GM23338 (cell line): Measurements from ENCODE around the gene ERC2. TPM values are rescaled to one million over a fixed set of nuclear protein-coding genes. Genes with fewer than 3 reads are reported as not detected.
A peak's percentile ranks its signal among the peaks of the same experiment; 100 is the strongest.

ENCODE experiments used
- ATAC-seq: fragments of 200-7000 bp; cut with Tn5 transposase; 3 replicates; pipeline ENCODE4 v1.9.1; 2020
- DNase-seq: peaks from one replicate; pipeline ENCODE4 v3.0.0-alpha.2; 2015; ENCODE audit warnings: low spot score
- H2AFZ ChIP-seq: fragments of 200-600 bp; sonication (generic); 2 replicates; pipeline ENCODE4 v1.8.0; 2016; ENCODE audit warnings: antibody characterized with exemption, mild to moderate bottlenecking, moderate library complexity
- H3F3A ChIP-seq: fragments of 200-600 bp; sonication (generic); replicated peaks from 2 replicates; pipeline ENCODE4 v1.8.0; 2017; ENCODE audit warnings: antibody characterized with exemption, mixed run types, low read depth
- H3K27ac ChIP-seq: fragments of 200-600 bp; sonication (generic); 2 replicates; pipeline ENCODE4 v1.6.1; 2016; ENCODE audit warnings: low read depth
- H3K27me3 ChIP-seq: fragments of 200-600 bp; sonication (generic); 2 replicates; pipeline ENCODE4 v1.8.0; 2016; ENCODE audit warnings: mild to moderate bottlenecking, mixed run types, moderate library complexity; ENCODE audit not compliant: insufficient read depth
- H3K36me3 ChIP-seq: fragments of 200-600 bp; sonication (generic); 2 replicates; pipeline ENCODE4 v1.8.0; 2016; ENCODE audit warnings: mild to moderate bottlenecking; ENCODE audit not compliant: insufficient read depth
- H3K4me1 ChIP-seq: fragments of 200-600 bp; sonication (generic); 2 replicates; pipeline ENCODE4 v1.8.0; 2016; ENCODE audit warnings: mild to moderate bottlenecking, moderate library complexity; ENCODE audit not compliant: insufficient read depth
- H3K4me2 ChIP-seq: fragments of 200-600 bp; sonication (generic); 2 replicates; pipeline ENCODE4 v1.7.1; 2017; ENCODE audit warnings: mixed run types
- H3K4me3 ChIP-seq: fragments of 200-600 bp; sonication (generic); 2 replicates; pipeline ENCODE4 v1.6.1; 2016; ENCODE audit warnings: mixed run types
- H3K79me2 ChIP-seq: fragments of 200-600 bp; sonication (generic); replicated peaks from 2 replicates; pipeline ENCODE4 v1.8.0; 2017; ENCODE audit warnings: mild to moderate bottlenecking; ENCODE audit not compliant: insufficient read depth
- H3K9me2 ChIP-seq: fragments of 200-600 bp; sonication (generic); 2 replicates; pipeline ENCODE4 v1.8.0; 2017; ENCODE audit not compliant: insufficient read depth
- H4K20me1 ChIP-seq: fragments of 200-600 bp; sonication (generic); replicated peaks from 2 replicates; pipeline ENCODE4 v1.8.0; 2017; ENCODE audit warnings: mild to moderate bottlenecking; ENCODE audit not compliant: insufficient read depth
- H3K27ac Mint-ChIP-seq: 2 replicates; pipeline ENCODE4 v1.8.0; 2020; ENCODE audit warnings: inconsistent platforms, mild to moderate bottlenecking, moderate library complexity, mixed read lengths
- H3K27me3 Mint-ChIP-seq: 3 replicates; pipeline ENCODE4 v1.8.0; 2022; ENCODE audit warnings: low read depth, mild to moderate bottlenecking, moderate library complexity, mixed read lengths, inconsistent platforms; ENCODE audit not compliant: insufficient read depth, poor library complexity
- H3K36me3 Mint-ChIP-seq: 3 replicates; pipeline ENCODE4 v1.8.0; 2021; ENCODE audit warnings: low read depth, mild to moderate bottlenecking, inconsistent platforms, moderate library complexity, mixed read lengths
- H3K4me1 Mint-ChIP-seq: 3 replicates; pipeline ENCODE4 v1.8.0; 2020; ENCODE audit warnings: mild to moderate bottlenecking, inconsistent platforms, mixed read lengths
- H3K4me3 Mint-ChIP-seq: 3 replicates; pipeline ENCODE4 v1.8.0; 2021; ENCODE audit warnings: moderate library complexity, mild to moderate bottlenecking, inconsistent platforms, mixed read lengths
- H3K9me3 Mint-ChIP-seq: 3 replicates; pipeline ENCODE4 v1.8.0; 2020; ENCODE audit warnings: moderate library complexity, mild to moderate bottlenecking, inconsistent platforms, mixed read lengths
- CREB1 ChIP-seq: fragments of 250-450 bp; sonication (Bioruptor Pico); IDR thresholded peaks from 2 replicates; pipeline ENCODE4 v1.5.0; 2020; ENCODE audit warnings: low read depth, mild to moderate bottlenecking, moderate library complexity
- EZH2 ChIP-seq: fragments of 200-600 bp; sonication (generic); IDR thresholded peaks from one replicate; pipeline ENCODE4 v1.8.0; 2017; ENCODE audit warnings: antibody characterized with exemption, mild to moderate bottlenecking, low read depth; ENCODE audit not compliant: unreplicated experiment
- JUNB ChIP-seq: IDR thresholded peaks from one replicate; pipeline ENCODE4 v1.6.1; 2016; ENCODE audit warnings: antibody characterized with exemption; ENCODE audit not compliant: unreplicated experiment
- NANOG ChIP-seq: IDR thresholded peaks from 2 replicates; pipeline ENCODE4 v1.6.1; 2016; ENCODE audit warnings: antibody characterized with exemption, borderline replicate concordance
- ZNF114 ChIP-seq: fragments of 250-450 bp; sonication (Bioruptor Pico); IDR thresholded peaks from 2 replicates; pipeline ENCODE4 v1.5.0; 2020; ENCODE audit warnings: mild to moderate bottlenecking, moderate library complexity
- ZNF331 ChIP-seq: fragments of 250-450 bp; sonication (Bioruptor Pico); IDR thresholded peaks from 2 replicates; pipeline ENCODE4 v1.5.0; 2020; ENCODE audit warnings: low read depth, mild to moderate bottlenecking, moderate library complexity
- polyA plus RNA-seq: library from polyadenylated mRNA; unstranded; fragments of >200 nt; fragmentation: Nextera tagmentation; extraction: Ambion mirVana; gene quantifications from 2 replicates; pipeline ENCODE4 v1.2.1, GENCODE V29; 2016
- total RNA-seq: library from RNA; depleted of rRNA; stranded (reverse); fragments of >200 nt; shearing (Covaris generic); gene quantifications from 2 replicates; pipeline ENCODE4 v1.2.3, GENCODE V29; 2014
- TF ChIP-seq, protein P1 (sequence below): IDR thresholded peaks from 2 replicates; pipeline ENCODE4 v1.6.1; 2016; ENCODE audit warnings: antibody characterized with exemption
- TF ChIP-seq, protein P2 (sequence below): IDR thresholded peaks from one replicate; pipeline ENCODE4 v1.6.1; 2018; ENCODE audit warnings: antibody characterized with exemption; ENCODE audit not compliant: unreplicated experiment
- TF ChIP-seq, protein P3 (sequence below), 2 experiments: fragments of 200-600 bp in 1 of 2; sonication (generic) in 1 of 2; conservative IDR thresholded peaks; 2 replicates each; pipeline versions ENCODE4 v1.5.1 to v1.6.1; 2016 to 2017; ENCODE audit warnings: antibody characterized with exemption in 2 of 2, low read depth in 2 of 2, mild to moderate bottlenecking in 2 of 2, moderate library complexity in 1 of 2

ERC2 gene
- total and polyA plus RNA-seq, 2 experiments from 2014 or later, result 11.8 to 13.7 TPM

DNA sequence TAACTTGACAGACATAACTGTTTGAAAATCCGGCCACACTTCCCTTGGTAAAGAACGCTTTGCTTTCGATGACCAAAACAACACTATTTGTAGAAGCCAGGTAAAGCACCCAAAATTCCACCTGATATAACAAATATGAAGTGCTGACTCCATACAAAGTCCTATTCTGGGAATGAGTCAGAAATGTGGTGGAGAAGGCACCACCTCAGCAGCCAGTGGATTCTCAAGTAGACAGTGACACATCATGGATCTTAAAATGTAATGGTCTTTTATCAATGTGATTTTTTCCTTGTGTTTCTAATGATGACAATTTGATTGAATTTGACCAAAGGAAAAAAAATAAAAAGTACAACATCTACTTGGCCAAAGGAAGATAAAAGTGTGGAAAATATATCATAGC lies 846.2 kb downstream of the ERC2 start:
- TF ChIP-seq CREB1 (CRISPR knock-in tag), result no peak
- TF ChIP-seq, protein P1, sequence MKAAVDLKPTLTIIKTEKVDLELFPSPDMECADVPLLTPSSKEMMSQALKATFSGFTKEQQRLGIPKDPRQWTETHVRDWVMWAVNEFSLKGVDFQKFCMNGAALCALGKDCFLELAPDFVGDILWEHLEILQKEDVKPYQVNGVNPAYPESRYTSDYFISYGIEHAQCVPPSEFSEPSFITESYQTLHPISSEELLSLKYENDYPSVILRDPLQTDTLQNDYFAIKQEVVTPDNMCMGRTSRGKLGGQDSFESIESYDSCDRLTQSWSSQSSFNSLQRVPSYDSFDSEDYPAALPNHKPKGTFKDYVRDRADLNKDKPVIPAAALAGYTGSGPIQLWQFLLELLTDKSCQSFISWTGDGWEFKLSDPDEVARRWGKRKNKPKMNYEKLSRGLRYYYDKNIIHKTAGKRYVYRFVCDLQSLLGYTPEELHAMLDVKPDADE, result no peak
- TF ChIP-seq NANOG, result no peak
- no peak for TF ChIP-seq ZNF331
- TF ChIP-seq, protein P2, sequence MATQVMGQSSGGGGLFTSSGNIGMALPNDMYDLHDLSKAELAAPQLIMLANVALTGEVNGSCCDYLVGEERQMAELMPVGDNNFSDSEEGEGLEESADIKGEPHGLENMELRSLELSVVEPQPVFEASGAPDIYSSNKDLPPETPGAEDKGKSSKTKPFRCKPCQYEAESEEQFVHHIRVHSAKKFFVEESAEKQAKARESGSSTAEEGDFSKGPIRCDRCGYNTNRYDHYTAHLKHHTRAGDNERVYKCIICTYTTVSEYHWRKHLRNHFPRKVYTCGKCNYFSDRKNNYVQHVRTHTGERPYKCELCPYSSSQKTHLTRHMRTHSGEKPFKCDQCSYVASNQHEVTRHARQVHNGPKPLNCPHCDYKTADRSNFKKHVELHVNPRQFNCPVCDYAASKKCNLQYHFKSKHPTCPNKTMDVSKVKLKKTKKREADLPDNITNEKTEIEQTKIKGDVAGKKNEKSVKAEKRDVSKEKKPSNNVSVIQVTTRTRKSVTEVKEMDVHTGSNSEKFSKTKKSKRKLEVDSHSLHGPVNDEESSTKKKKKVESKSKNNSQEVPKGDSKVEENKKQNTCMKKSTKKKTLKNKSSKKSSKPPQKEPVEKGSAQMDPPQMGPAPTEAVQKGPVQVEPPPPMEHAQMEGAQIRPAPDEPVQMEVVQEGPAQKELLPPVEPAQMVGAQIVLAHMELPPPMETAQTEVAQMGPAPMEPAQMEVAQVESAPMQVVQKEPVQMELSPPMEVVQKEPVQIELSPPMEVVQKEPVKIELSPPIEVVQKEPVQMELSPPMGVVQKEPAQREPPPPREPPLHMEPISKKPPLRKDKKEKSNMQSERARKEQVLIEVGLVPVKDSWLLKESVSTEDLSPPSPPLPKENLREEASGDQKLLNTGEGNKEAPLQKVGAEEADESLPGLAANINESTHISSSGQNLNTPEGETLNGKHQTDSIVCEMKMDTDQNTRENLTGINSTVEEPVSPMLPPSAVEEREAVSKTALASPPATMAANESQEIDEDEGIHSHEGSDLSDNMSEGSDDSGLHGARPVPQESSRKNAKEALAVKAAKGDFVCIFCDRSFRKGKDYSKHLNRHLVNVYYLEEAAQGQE, result no peak
- Histone ChIP-seq H3K79me2 (no peaks in the 10 kb centered on the region), H3K27ac (no peak overlapping the region), H4K20me1 (no peaks in the 10 kb centered on the region), H3K4me1 (peaks cover 19% of the 10 kb centered on the region), H3K36me3 (no peaks in the 10 kb centered on the region), H3K4me2 (no peak overlapping the region), H3K27me3 (no peaks in the 10 kb centered on the region), H3K4me3 (no peak overlapping the region), H3K9me2 (peaks cover 15% of the 10 kb centered on the region), H2AFZ (no peak overlapping the region), H3F3A (no peaks in the 10 kb centered on the region)
- H3K9me3 Mint-ChIP-seq, result 0 out of 3 replicates have a peak, but pooled peaks cover 6% of the 10 kb centered on the region
- no peak for ATAC-seq
- no peak for DNase-seq
- H3K27ac Mint-ChIP-seq, result no peak overlapping the region
- H3K36me3 Mint-ChIP-seq, result peaks cover 7% of the 10 kb centered on the region
- H3K27me3 Mint-ChIP-seq, result no peaks in the 10 kb centered on the region
- peaks cover 27% of the 10 kb centered on the region for H3K4me1 Mint-ChIP-seq
- H3K4me3 Mint-ChIP-seq, result no peak overlapping the region

DNA sequence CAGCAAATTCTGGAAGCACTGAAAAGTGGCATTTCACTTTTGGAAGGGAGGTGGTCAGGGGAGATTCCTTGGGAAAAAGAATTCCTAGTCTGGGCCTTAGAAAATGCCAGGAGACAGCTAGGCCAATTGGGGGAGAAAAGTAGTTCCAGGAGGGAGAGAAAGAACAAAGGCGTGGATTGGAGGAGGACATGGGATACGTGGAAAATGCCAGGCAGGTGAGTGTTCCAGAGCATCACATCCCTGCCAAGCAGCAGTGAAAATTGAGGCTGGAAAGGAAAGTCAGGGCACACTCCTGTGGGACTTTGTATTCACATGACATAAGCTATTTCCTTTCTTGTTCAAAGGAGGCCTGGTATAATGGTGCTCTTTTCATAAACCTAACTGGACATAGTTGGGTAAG lies 846.6 kb downstream of the ERC2 start:
- TF ChIP-seq CREB1 (CRISPR knock-in tag), result no peak
- Histone ChIP-seq H4K20me1 (no peaks in the 10 kb centered on the region), H3K79me2 (no peaks in the 10 kb centered on the region), H3K36me3 (no peaks in the 10 kb centered on the region), H3F3A (no peaks in the 10 kb centered on the region), H3K27ac (no peak overlapping the region), H3K4me1 (peaks cover 24% of the 10 kb centered on the region), H2AFZ (no peak overlapping the region), H3K4me2 (no peak overlapping the region), H3K4me3 (no peak overlapping the region), H3K9me2 (peaks cover 13% of the 10 kb centered on the region), H3K27me3 (no peaks in the 10 kb centered on the region)
- Mint-ChIP-seq H3K4me3 (no peak overlapping the region; the same call in 2 of the 3 replicates), H3K27ac (no peak overlapping the region; the same call in 1 of the 2 replicates), H3K9me3 (0 out of 3 replicates have a peak, but pooled peaks cover 6% of the 10 kb centered on the region), H3K27me3 (no peaks in the 10 kb centered on the region), H3K4me1 (peaks cover 32% of the 10 kb centered on the region), H3K36me3 (peaks cover 7% of the 10 kb centered on the region)
- no peak for DNase-seq
- no peak for ATAC-seq

DNA sequence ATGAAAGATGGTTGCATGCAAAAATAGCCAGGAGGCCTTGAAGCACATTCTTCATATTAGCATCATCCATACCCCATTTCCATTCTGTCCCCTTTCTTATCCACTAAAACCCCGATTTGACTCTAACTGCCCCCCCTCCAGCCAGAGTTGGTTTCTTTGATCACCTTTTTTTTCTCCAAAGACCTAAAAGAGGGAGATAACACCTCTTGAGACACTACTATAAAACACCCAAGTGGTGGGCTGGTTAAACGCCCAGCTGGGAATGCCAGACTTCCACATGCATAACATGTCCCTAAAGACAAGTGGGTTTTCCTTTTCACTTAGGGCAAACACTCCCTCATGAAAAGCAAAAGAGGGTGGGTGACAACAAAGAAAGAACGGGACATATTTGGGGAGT lies 847.2 kb downstream of the ERC2 start:
- H3K9me3 Mint-ChIP-seq, result 0 out of 3 replicates have a peak, but pooled peaks cover 6% of the 10 kb centered on the region
- DNase-seq, result no peak
- no peaks in the 10 kb centered on the region for H4K20me1 ChIP-seq
- no peaks in the 10 kb centered on the region for H3K27me3 Mint-ChIP-seq
- no peak overlapping the region for H3K27ac ChIP-seq
- H3K4me1 Mint-ChIP-seq, result peaks cover 37% of the 10 kb centered on the region
- no peaks in the 10 kb centered on the region for H3K27me3 ChIP-seq
- H3K4me3 Mint-ChIP-seq, result no peak overlapping the region
- no peaks in the 10 kb centered on the region for H3K36me3 ChIP-seq
- no peaks in the 10 kb centered on the region for H3F3A ChIP-seq
- H3K9me2 ChIP-seq, result peaks cover 13% of the 10 kb centered on the region
- ATAC-seq, result no peak
- peaks cover 7% of the 10 kb centered on the region for H3K36me3 Mint-ChIP-seq
- peaks cover 30% of the 10 kb centered on the region for H3K4me1 ChIP-seq
- no peak overlapping the region for H3K4me2 ChIP-seq
- H3K4me3 ChIP-seq, result no peak overlapping the region
- 0 out of 2 replicates have a peak overlapping the region, but pooled peaks have one; percentile 10 for H3K27ac Mint-ChIP-seq
- H3K79me2 ChIP-seq, result no peaks in the 10 kb centered on the region
- no peak overlapping the region for H2AFZ ChIP-seq
- no peak for TF ChIP-seq JUNB
- no peak for TF ChIP-seq EZH2
- TF ChIP-seq, protein P2, result no peak
- no peak for TF ChIP-seq ZNF114 (CRISPR knock-in tag)
- TF ChIP-seq, protein P3, sequence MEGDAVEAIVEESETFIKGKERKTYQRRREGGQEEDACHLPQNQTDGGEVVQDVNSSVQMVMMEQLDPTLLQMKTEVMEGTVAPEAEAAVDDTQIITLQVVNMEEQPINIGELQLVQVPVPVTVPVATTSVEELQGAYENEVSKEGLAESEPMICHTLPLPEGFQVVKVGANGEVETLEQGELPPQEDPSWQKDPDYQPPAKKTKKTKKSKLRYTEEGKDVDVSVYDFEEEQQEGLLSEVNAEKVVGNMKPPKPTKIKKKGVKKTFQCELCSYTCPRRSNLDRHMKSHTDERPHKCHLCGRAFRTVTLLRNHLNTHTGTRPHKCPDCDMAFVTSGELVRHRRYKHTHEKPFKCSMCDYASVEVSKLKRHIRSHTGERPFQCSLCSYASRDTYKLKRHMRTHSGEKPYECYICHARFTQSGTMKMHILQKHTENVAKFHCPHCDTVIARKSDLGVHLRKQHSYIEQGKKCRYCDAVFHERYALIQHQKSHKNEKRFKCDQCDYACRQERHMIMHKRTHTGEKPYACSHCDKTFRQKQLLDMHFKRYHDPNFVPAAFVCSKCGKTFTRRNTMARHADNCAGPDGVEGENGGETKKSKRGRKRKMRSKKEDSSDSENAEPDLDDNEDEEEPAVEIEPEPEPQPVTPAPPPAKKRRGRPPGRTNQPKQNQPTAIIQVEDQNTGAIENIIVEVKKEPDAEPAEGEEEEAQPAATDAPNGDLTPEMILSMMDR (conservative IDR thresholded peaks at IDR 0.05; ENCODE audit: low read depth in 2 of 2), result no peak
- TF ChIP-seq ZNF331, result no peak
